Measurements from ENCODE around the gene SNTB2.

DNA sequence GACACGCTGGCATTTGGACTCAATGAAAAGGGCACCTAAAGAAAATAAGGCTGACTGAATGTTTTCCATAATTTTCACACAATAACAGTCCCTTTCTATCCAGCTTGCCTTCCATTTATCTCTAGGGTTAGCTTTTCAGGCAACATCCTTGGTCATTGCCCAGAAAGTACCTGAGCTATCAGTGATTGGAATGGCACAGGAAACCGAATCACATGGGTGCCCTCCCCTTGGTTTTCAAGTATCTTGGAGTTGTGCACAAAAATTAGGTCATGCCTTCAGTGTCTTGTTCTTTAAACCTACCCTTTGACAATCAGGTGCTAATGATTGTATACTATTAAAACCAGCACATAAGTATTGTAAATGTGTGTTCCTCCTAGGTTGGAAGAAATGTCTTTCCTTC, 120.9 kb downstream of the SNTB2 start:
- TF ChIP-seq POLR2AphosphoS5 (IDR thresholded peaks at IDR 0.05): no peak
- TF ChIP-seq, protein P1, sequence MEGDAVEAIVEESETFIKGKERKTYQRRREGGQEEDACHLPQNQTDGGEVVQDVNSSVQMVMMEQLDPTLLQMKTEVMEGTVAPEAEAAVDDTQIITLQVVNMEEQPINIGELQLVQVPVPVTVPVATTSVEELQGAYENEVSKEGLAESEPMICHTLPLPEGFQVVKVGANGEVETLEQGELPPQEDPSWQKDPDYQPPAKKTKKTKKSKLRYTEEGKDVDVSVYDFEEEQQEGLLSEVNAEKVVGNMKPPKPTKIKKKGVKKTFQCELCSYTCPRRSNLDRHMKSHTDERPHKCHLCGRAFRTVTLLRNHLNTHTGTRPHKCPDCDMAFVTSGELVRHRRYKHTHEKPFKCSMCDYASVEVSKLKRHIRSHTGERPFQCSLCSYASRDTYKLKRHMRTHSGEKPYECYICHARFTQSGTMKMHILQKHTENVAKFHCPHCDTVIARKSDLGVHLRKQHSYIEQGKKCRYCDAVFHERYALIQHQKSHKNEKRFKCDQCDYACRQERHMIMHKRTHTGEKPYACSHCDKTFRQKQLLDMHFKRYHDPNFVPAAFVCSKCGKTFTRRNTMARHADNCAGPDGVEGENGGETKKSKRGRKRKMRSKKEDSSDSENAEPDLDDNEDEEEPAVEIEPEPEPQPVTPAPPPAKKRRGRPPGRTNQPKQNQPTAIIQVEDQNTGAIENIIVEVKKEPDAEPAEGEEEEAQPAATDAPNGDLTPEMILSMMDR (IDR thresholded peaks at IDR 0.05): no peak
- TF ChIP-seq POLR2A (IDR thresholded peaks at IDR 0.05): no peak
